ENCODE measurements around the gene RNU1-2.
"Not testable (repeated sequence)": the region's sequence is repeated elsewhere in the genome, so short reads cannot be mapped to it uniquely, and the experiment has no call there.

The RNU1-2 gene

GRCh38 chr1:16901371-16901770 lies 5.6 kb downstream of the RNU1-2 start:
- H3K27ac ChIP-seq (ENCODE audit: insufficient read depth, low read depth, low read length, poor library complexity, severe bottlenecking); H3K4me3 ChIP-seq (ENCODE audit: insufficient read depth, low read depth, low read length); H3K27me3 ChIP-seq (ENCODE audit: control insufficient read depth, insufficient read depth, low read length, poor library complexity, severe bottlenecking); H3K4me1 ChIP-seq (ENCODE audit: control insufficient read depth, insufficient read depth, low read length); H3K9me3 ChIP-seq (ENCODE audit: control insufficient read depth, low read length); H3K36me3 ChIP-seq (ENCODE audit: control insufficient read depth, insufficient read depth, low read length): not testable (repeated sequence)
- 81 to 85% methylated on average over 2 of the region's 2 CpGs for WGBS, 2 experiments

- Histone ChIP-seq H3K9me3 (ENCODE audit: control insufficient read depth, low read length) (peaks cover 4% of the 10 kb centered on the region), H3K4me1 (ENCODE audit: control insufficient read depth, insufficient read depth, low read length) (peaks cover 5% of the 10 kb centered on the region), H3K27ac (ENCODE audit: insufficient read depth, low read depth, low read length, poor library complexity, severe bottlenecking) (no peak overlapping the region), H3K4me3 (ENCODE audit: insufficient read depth, low read depth, low read length) (no peak overlapping the region), H3K27me3 (ENCODE audit: control insufficient read depth, insufficient read depth, low read length, poor library complexity, severe bottlenecking) (no peaks in the 10 kb centered on the region), H3K36me3 (ENCODE audit: control insufficient read depth, insufficient read depth, low read length) (no peaks in the 10 kb centered on the region)
- 88 to 90% methylated on average over 2 of the region's 2 CpGs for WGBS, 2 experiments
Observed at GRCh38 chr1:16903054-16903453, 7.3 kb downstream of the RNU1-2 start.

- peak overlapping the region; percentile 11 for H3K4me3 ChIP-seq (ENCODE audit: insufficient read depth, low read depth, low read length)
- peaks cover 5% of the 10 kb centered on the region for H3K4me1 ChIP-seq (ENCODE audit: control insufficient read depth, insufficient read depth, low read length)
- no peaks in the 10 kb centered on the region for H3K36me3 ChIP-seq (ENCODE audit: control insufficient read depth, insufficient read depth, low read length)
- peak overlapping the region; percentile 100 for H3K27ac ChIP-seq (ENCODE audit: insufficient read depth, low read depth, low read length, poor library complexity, severe bottlenecking)
- peaks cover 4% of the 10 kb centered on the region for H3K9me3 ChIP-seq (ENCODE audit: control insufficient read depth, low read length)
- no peaks in the 10 kb centered on the region for H3K27me3 ChIP-seq (ENCODE audit: control insufficient read depth, insufficient read depth, low read length, poor library complexity, severe bottlenecking)
Observed at GRCh38 chr1:16903458-16903796, 7.6 kb downstream of the RNU1-2 start.

GRCh38 chr1:16904560-16905109 lies 8.9 kb downstream of the RNU1-2 start:
- Histone ChIP-seq H3K27me3 (ENCODE audit: control insufficient read depth, insufficient read depth, low read length, poor library complexity, severe bottlenecking) (no peaks in the 10 kb centered on the region), H3K27ac (ENCODE audit: insufficient read depth, low read depth, low read length, poor library complexity, severe bottlenecking) (peak overlapping the region; percentile 100), H3K4me3 (ENCODE audit: insufficient read depth, low read depth, low read length) (peak overlapping the region; percentile 45), H3K9me3 (ENCODE audit: control insufficient read depth, low read length) (peaks cover 4% of the 10 kb centered on the region), H3K4me1 (ENCODE audit: control insufficient read depth, insufficient read depth, low read length) (peaks cover 5% of the 10 kb centered on the region), H3K36me3 (ENCODE audit: control insufficient read depth, insufficient read depth, low read length) (no peaks in the 10 kb centered on the region)
- 1 to 2% methylated on average over 27 of the region's 27 CpGs for WGBS, 2 experiments

- Histone ChIP-seq H3K36me3 (ENCODE audit: control insufficient read depth, insufficient read depth, low read length) (no peaks in the 10 kb centered on the region), H3K9me3 (ENCODE audit: control insufficient read depth, low read length) (peaks cover 4% of the 10 kb centered on the region), H3K4me3 (ENCODE audit: insufficient read depth, low read depth, low read length) (peak overlapping the region; percentile 45), H3K27me3 (ENCODE audit: control insufficient read depth, insufficient read depth, low read length, poor library complexity, severe bottlenecking) (no peaks in the 10 kb centered on the region), H3K27ac (ENCODE audit: insufficient read depth, low read depth, low read length, poor library complexity, severe bottlenecking) (peak overlapping the region; percentile 100), H3K4me1 (ENCODE audit: control insufficient read depth, insufficient read depth, low read length) (peaks cover 5% of the 10 kb centered on the region)
- 9 to 11% methylated on average over 12 of the region's 12 CpGs for WGBS, 2 experiments
Observed at GRCh38 chr1:16905110-16905867, 9.5 kb downstream of the RNU1-2 start.

GRCh38 chr1:16905868-16906702 lies 10.3 kb downstream of the RNU1-2 start:
- Histone ChIP-seq H3K36me3 (ENCODE audit: control insufficient read depth, insufficient read depth, low read length) (no peaks in the 10 kb centered on the region), H3K4me3 (ENCODE audit: insufficient read depth, low read depth, low read length) (no peak overlapping the region), H3K4me1 (ENCODE audit: control insufficient read depth, insufficient read depth, low read length) (peaks cover 5% of the 10 kb centered on the region), H3K9me3 (ENCODE audit: control insufficient read depth, low read length) (peaks cover 4% of the 10 kb centered on the region), H3K27me3 (ENCODE audit: control insufficient read depth, insufficient read depth, low read length, poor library complexity, severe bottlenecking) (no peaks in the 10 kb centered on the region), H3K27ac (ENCODE audit: insufficient read depth, low read depth, low read length, poor library complexity, severe bottlenecking) (peak overlapping the region; percentile 100)
- 88 to 90% methylated on average over 11 of the region's 11 CpGs for WGBS, 2 experiments

- H3K9me3 ChIP-seq (ENCODE audit: control insufficient read depth, low read length): peaks cover 4% of the 10 kb centered on the region
- H3K27me3 ChIP-seq (ENCODE audit: control insufficient read depth, insufficient read depth, low read length, poor library complexity, severe bottlenecking): no peaks in the 10 kb centered on the region
- no peak overlapping the region for H3K4me3 ChIP-seq (ENCODE audit: insufficient read depth, low read depth, low read length)
- peaks cover 5% of the 10 kb centered on the region for H3K4me1 ChIP-seq (ENCODE audit: control insufficient read depth, insufficient read depth, low read length)
- WGBS, 2 experiments: 94 to 96% methylated on average over 4 of the region's 4 CpGs
- no peak overlapping the region for H3K27ac ChIP-seq (ENCODE audit: insufficient read depth, low read depth, low read length, poor library complexity, severe bottlenecking)
- H3K36me3 ChIP-seq (ENCODE audit: control insufficient read depth, insufficient read depth, low read length): no peaks in the 10 kb centered on the region
Observed at GRCh38 chr1:16906873-16907272, 11.1 kb downstream of the RNU1-2 start.

- H3K4me3 ChIP-seq (ENCODE audit: insufficient read depth, low read depth, low read length): no peak overlapping the region
- 88 to 89% methylated on average over 15 of the region's 15 CpGs for WGBS, 2 experiments
- H3K27ac ChIP-seq (ENCODE audit: insufficient read depth, low read depth, low read length, poor library complexity, severe bottlenecking): no peak overlapping the region
- H3K9me3 ChIP-seq (ENCODE audit: control insufficient read depth, low read length): peaks cover 4% of the 10 kb centered on the region
- H3K36me3 ChIP-seq (ENCODE audit: control insufficient read depth, insufficient read depth, low read length): no peaks in the 10 kb centered on the region
- peaks cover 5% of the 10 kb centered on the region for H3K4me1 ChIP-seq (ENCODE audit: control insufficient read depth, insufficient read depth, low read length)
- H3K27me3 ChIP-seq (ENCODE audit: control insufficient read depth, insufficient read depth, low read length, poor library complexity, severe bottlenecking): peaks cover 4% of the 10 kb centered on the region
Observed at GRCh38 chr1:16907870-16908758, 12.3 kb downstream of the RNU1-2 start.

- WGBS, 2 experiments: 76 to 78% methylated on average over 8 of the region's 8 CpGs
- H3K27ac ChIP-seq (ENCODE audit: insufficient read depth, low read depth, low read length, poor library complexity, severe bottlenecking); H3K36me3 ChIP-seq (ENCODE audit: control insufficient read depth, insufficient read depth, low read length); H3K9me3 ChIP-seq (ENCODE audit: control insufficient read depth, low read length); H3K27me3 ChIP-seq (ENCODE audit: control insufficient read depth, insufficient read depth, low read length, poor library complexity, severe bottlenecking); H3K4me3 ChIP-seq (ENCODE audit: insufficient read depth, low read depth, low read length): not testable (repeated sequence)
- H3K4me1 ChIP-seq (ENCODE audit: control insufficient read depth, insufficient read depth, low read length): peaks cover 10% of the 10 kb centered on the region
Observed at GRCh38 chr1:16911851-16912721, 16.3 kb downstream of the RNU1-2 start.
